ENCODE measurements around the gene RASD1. TPM values are rescaled to one million over a fixed set of nuclear protein-coding genes. Genes with fewer than 3 reads are reported as not detected.
A peak's percentile ranks its signal among the peaks of the same experiment; 100 is the strongest.

RASD1 gene
- total and polyA plus RNA-seq, 8 donors: 4.9 to 129 (median 14.7) TPM

DNA sequence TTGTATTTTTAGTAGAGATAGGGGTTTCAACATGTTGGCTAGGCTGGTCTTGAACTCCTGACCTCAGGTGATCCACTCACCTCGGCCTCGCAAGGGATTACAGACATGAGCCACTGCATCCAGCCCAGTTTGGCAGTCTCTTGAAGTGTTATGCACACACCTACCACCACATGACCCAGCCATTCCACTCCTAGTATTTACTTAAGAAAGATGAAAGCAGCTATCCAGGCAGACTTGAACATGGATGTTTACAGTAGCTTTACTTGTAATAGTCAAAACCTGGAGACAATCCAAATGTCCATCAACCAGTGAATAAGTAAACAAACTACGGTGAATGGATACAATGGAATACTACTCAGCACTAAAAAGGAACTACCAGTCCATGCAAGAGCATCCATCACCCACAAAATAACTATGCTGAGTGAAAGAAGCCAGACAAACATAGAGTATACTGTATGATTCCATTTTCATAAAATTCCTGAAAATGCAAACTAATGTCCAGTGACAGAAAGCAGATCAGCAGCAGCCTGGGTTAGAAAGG is 37.8 kb upstream of the RASD1 start:
- peak in 3 of 6 donors; percentile 46 to 64 (median 47) for DNase-seq
- intact Hi-C loops (cut with DNase I): no loop called here
- WGBS, 2 donors: 15 to 25% methylated on average over 3 of the region's 3 CpGs

DNA sequence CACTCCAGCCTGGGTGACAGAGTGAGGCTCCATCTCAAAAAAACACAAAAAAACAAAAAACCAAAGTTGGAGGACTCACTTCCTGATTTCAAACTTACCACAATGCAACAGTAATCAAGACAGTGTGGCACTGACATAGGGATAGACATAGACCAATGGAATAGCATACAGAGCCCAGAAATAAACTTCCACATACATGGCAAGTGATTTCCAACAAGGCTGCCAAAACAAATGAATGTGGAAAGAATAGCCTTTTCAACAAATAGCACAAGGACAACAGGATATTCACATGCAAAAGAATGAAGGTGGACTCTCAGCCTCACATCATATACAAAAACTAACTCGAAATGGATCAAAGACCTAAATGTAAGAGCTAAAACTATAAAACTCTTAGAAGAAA is 36.8 kb upstream of the RASD1 start:
- H3K27me3 ChIP-seq: no peaks in the 10 kb centered on the region
- no peak for TF ChIP-seq CTCF (IDR thresholded peaks at IDR 0.05)
- WGBS, 2 donors: 84 to 92% methylated on average over 1 of the region's 1 CpG
- ATAC-seq: no peak
- no peak overlapping the region for H3K27ac ChIP-seq
- H3K4me1 ChIP-seq: peaks cover 18 to 28% (median 26%) of the 10 kb centered on the region in 3 donors
- no peak for DNase-seq
- H3K9me3 ChIP-seq: no peaks in the 10 kb centered on the region
- H3K4me3 ChIP-seq: no peak overlapping the region
- FAIRE-seq: no peak
- intact Hi-C loops (cut with DNase I): no loop called here
- no peaks in the 10 kb centered on the region for H3K36me3 ChIP-seq

More for the DNA sequence above, 37.8 kb upstream of the RASD1 start:
- Histone ChIP-seq H3K9me3 (no peaks in the 10 kb centered on the region), H3K4me1 (peaks cover 25 to 35% (median 33%) of the 10 kb centered on the region in 3 donors), H3K27ac (no peak overlapping the region), H3K36me3 (no peaks in the 10 kb centered on the region), H3K4me3 (no peak overlapping the region), H3K27me3 (no peaks in the 10 kb centered on the region)
- FAIRE-seq (peak; percentile 26), ATAC-seq (peak; percentile 24 to 74 (median 37))
- TF ChIP-seq CTCF (IDR thresholded peaks at IDR 0.05): no peak

- no peak overlapping the region for H3K27ac ChIP-seq
- WGBS, 2 donors: 90 to 92% methylated on average over 4 of the region's 4 CpGs
- H3K4me1 ChIP-seq: peaks cover 13 to 17% (median 14%) of the 10 kb centered on the region in 3 donors
- TF ChIP-seq CTCF (IDR thresholded peaks at IDR 0.05): no peak
- DNase-seq: no peak
- intact Hi-C loops (cut with DNase I): no loop called here
- no peak overlapping the region for H3K4me3 ChIP-seq
- no peak for ATAC-seq
- no peaks in the 10 kb centered on the region for H3K27me3 ChIP-seq
- FAIRE-seq: no peak
- H3K36me3 ChIP-seq: no peaks in the 10 kb centered on the region
- no peaks in the 10 kb centered on the region for H3K9me3 ChIP-seq
These were observed 35.0 kb upstream of the RASD1 start for GRCh38 chr17:17531156-17531555.

DNA sequence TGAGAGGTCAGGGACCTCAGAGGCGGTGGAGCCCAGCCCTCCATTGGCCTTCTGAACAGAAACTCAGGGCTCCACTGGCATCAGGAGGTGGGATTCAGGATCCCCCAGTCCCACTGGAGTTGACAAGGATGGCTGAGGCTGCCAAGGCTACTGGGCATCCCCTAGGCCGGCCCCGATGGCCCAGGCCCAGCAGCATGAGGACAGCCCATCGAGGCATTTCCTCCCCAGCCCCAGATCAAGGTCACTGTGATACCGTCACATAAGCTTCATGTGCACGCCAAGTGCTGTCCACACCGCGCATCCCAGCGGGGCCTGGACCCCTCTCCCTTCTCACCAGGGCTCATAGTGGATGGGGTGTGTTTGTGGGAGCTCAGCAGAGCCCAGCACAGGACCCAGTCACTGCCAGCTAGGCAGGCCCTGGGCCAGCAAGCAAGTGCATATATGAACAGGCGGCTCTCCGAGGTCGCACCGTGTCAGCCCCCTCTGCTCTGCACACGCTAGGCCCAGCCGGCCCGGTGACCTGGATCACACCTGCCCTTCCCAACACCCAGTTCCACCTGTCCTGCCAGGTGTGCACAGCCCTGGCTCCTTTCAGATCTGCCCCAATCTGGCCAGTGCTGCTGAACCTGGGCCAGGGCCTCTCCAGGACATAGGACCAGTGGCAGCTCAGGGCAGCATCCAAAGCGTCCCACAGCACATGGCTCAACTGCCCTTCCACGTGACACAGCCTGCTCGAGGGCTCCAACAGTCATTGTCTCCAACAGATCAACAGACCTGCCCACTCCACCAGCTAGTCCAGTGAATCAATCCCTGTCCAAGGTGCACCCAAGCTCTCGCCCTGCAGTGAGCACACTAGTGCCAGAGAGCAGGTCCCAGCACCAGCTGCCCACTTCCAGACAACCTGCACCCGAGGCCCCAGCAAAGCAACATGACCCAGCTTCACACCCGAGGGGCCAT is 32.8 kb upstream of the RASD1 start:
- intact Hi-C loops (cut with DNase I): no loop called here
- Histone ChIP-seq H3K9me3 (no peaks in the 10 kb centered on the region), H3K4me3 (no peak overlapping the region), H3K27me3 (no peaks in the 10 kb centered on the region), H3K4me1 (peaks cover 6 to 11% (median 7%) of the 10 kb centered on the region in 3 donors), H3K27ac (no peak overlapping the region), H3K36me3 (no peaks in the 10 kb centered on the region)
- peak; percentile 19 to 56 (median 44) for ATAC-seq
- WGBS, 2 donors: 48 to 55% methylated on average over 21 to 22 of the region's 22 CpGs
- TF ChIP-seq CTCF (IDR thresholded peaks at IDR 0.05): no peak
- FAIRE-seq: no peak
- DNase-seq: peak in 3 of 6 donors; percentile 39 to 73 (median 49)
